ENCODE data around the gene TAGLN3.

The TAGLN3 gene

DNA sequence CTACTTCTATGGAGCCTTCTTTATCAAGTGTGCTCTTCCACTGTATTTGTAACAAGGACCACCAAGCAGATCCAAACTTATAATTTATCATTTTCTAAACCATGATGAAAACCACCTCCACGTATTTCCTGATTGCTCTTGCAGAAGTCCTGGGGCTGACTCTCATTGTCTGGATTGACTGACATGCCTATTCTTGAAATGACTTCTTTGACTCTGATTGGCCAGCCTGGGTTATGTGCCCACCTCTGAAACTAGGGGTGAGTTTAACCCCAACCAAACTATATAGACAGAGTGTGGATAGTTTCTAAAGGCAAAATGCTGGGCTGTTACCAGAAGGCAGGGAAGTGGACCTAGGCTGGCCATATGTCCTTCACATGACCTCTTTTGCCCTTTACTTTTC is 48.5 kb downstream of the TAGLN3 start:
- DNase-seq (ENCODE audit: low read depth, low spot score), result no peak

DNA sequence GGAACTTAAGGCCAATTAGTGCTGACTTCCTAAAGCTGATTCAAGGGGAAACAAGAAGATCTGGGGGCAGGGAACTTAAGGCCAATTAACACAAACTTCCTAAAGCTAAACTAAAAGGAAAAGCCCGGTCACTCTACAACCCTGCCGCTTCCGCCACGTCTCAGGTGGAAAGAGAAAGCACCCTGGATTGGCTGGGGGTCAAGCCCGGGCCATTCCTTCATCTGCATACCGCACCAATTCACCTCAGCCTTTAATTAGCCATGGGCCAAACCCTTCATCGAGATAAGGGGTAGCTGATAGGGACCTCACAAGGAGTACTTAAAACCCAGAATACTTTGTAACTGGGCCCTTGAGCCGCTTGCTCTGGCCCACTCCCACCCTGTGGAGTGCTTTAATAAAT is 50.2 kb downstream of the TAGLN3 start:
- peak; percentile 75 for DNase-seq (ENCODE audit: low read depth, low spot score)

DNA sequence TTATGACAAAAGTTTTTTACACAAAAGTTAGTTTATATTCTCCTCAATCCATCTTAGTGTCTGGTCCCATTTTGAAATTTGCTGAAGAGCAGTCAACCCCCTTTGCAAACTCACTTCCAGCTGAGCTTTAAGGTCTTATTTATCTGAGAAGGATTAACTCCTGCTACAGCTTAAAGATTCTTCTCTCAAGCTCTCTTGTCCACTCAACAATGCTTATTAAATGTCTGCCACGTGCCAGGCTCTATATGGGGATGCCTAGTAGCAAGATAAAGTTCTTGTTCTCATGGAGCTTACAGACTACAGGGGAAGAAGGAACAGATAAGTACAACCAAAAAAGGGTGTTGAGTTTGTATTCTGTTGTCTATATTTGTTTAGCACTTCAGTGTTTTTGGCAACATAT is 54.5 kb downstream of the TAGLN3 start:
- no peak for DNase-seq (ENCODE audit: low read depth, low spot score)

- DNase-seq (ENCODE audit: low read depth, low spot score), result no peak
Observed at GRCh38 chr3:112056451-112056929, 57.8 kb downstream of the TAGLN3 start.

GRCh38 chr3:112059497-112059896 is 60.8 kb downstream of the TAGLN3 start:
- no peak for DNase-seq (ENCODE audit: low read depth, low spot score)

DNA sequence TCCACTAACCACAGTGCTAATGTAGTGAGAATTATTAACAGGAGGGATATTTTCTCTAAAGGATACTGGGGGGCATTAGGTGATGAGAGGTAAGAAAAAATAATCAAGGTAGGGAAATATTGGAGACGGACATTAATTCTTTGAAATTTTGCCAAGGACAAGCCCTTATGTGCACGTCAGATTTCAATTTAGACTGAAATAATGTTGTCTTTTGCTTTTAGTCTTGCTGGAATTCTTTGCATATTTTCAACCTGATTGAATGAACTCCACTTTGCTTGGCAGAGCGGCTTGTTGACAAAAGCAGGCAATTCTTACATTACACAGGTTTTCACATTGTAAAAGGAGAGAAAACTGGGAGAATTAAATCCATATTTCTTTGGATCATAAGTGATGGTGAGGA is 62.4 kb downstream of the TAGLN3 start:
- DNase-seq (ENCODE audit: low read depth, low spot score), result no peak
